ENCODE data around the gene TMEM263. TPM values are rescaled to one million over a fixed set of nuclear protein-coding genes. Genes with fewer than 3 reads are reported as not detected.

Gene TMEM263
- total RNA-seq, 1 donor = 125 TPM

GRCh38 chr12:106954462-106955376 is 988 bp upstream of the TMEM263 start:
- Histone ChIP-seq H3K27me3 (ENCODE audit: insufficient read depth, low read length) (no peaks in the 10 kb centered on the region), H3K4me3 (ENCODE audit: insufficient read depth, low read length) (peak overlapping the region; percentile 97), H3K27ac (ENCODE audit: low read depth, low read length) (peak overlapping the region; percentile 98), H3K36me3 (ENCODE audit: insufficient read depth, low read length) (peaks cover 9% of the 10 kb centered on the region), H3K4me2 (ENCODE audit: insufficient read depth, low read length) (peak overlapping the region; percentile 82), H3K4me1 (ENCODE audit: insufficient read depth, low read length) (peaks cover 34% of the 10 kb centered on the region), H3K9me3 (ENCODE audit: low read depth, low read length) (no peaks in the 10 kb centered on the region), H4K20me1 (ENCODE audit: insufficient read depth, low read length) (peaks cover 28% of the 10 kb centered on the region), H2AFZ (ENCODE audit: low read length) (peak overlapping the region; percentile 93), H3K79me2 (ENCODE audit: insufficient read depth, low read length) (peaks cover 36% of the 10 kb centered on the region)
- TF ChIP-seq CTCF (IDR thresholded peaks at IDR 0.05; ENCODE audit: extremely low read depth, low read depth, low read length) = no peak
- DNase-seq (ENCODE audit: insufficient read length, low spot score, missing footprints) = peak; percentile 73

- peaks cover 50% of the 10 kb centered on the region for H3K79me2 ChIP-seq (ENCODE audit: insufficient read depth, low read length)
- TF ChIP-seq CTCF (IDR thresholded peaks at IDR 0.05; ENCODE audit: extremely low read depth, low read depth, low read length) = no peak
- H3K9me3 ChIP-seq (ENCODE audit: low read depth, low read length) = no peaks in the 10 kb centered on the region
- peaks cover 43% of the 10 kb centered on the region for H3K4me1 ChIP-seq (ENCODE audit: insufficient read depth, low read length)
- peaks cover 41% of the 10 kb centered on the region for H4K20me1 ChIP-seq (ENCODE audit: insufficient read depth, low read length)
- H3K27me3 ChIP-seq (ENCODE audit: insufficient read depth, low read length) = no peaks in the 10 kb centered on the region
- peak; percentile 92 for DNase-seq (ENCODE audit: insufficient read length, low spot score, missing footprints)
- peaks cover 22% of the 10 kb centered on the region for H3K36me3 ChIP-seq (ENCODE audit: insufficient read depth, low read length)
- H3K4me3 ChIP-seq (ENCODE audit: insufficient read depth, low read length) = peak overlapping the region; percentile 97
- H2AFZ ChIP-seq (ENCODE audit: low read length) = no peak overlapping the region
- H3K4me2 ChIP-seq (ENCODE audit: insufficient read depth, low read length) = peak overlapping the region; percentile 82
- peak overlapping the region; percentile 98 for H3K27ac ChIP-seq (ENCODE audit: low read depth, low read length)
Measured at GRCh38 chr12:106956048-106956578, 406 bp downstream of the TMEM263 start.

- Histone ChIP-seq H2AFZ (ENCODE audit: low read length) (no peak overlapping the region), H3K4me2 (ENCODE audit: insufficient read depth, low read length) (peak overlapping the region; percentile 82), H3K27ac (ENCODE audit: low read depth, low read length) (peak overlapping the region; percentile 98), H3K79me2 (ENCODE audit: insufficient read depth, low read length) (peaks cover 64% of the 10 kb centered on the region), H4K20me1 (ENCODE audit: insufficient read depth, low read length) (peaks cover 54% of the 10 kb centered on the region), H3K4me3 (ENCODE audit: insufficient read depth, low read length) (peak overlapping the region; percentile 97), H3K36me3 (ENCODE audit: insufficient read depth, low read length) (peaks cover 30% of the 10 kb centered on the region), H3K4me1 (ENCODE audit: insufficient read depth, low read length) (peaks cover 50% of the 10 kb centered on the region), H3K27me3 (ENCODE audit: insufficient read depth, low read length) (no peaks in the 10 kb centered on the region), H3K9me3 (ENCODE audit: low read depth, low read length) (no peaks in the 10 kb centered on the region)
- TF ChIP-seq CTCF (IDR thresholded peaks at IDR 0.05; ENCODE audit: extremely low read depth, low read depth, low read length) = no peak
- no peak for DNase-seq (ENCODE audit: insufficient read length, low spot score, missing footprints)
Measured at GRCh38 chr12:106957583-106957982, 1.9 kb downstream of the TMEM263 start.

- Histone ChIP-seq H3K79me2 (ENCODE audit: insufficient read depth, low read length) (peaks cover 93% of the 10 kb centered on the region), H3K4me2 (ENCODE audit: insufficient read depth, low read length) (peak overlapping the region; percentile 27), H4K20me1 (ENCODE audit: insufficient read depth, low read length) (peaks cover 80% of the 10 kb centered on the region), H3K27ac (ENCODE audit: low read depth, low read length) (no peak overlapping the region), H2AFZ (ENCODE audit: low read length) (no peak overlapping the region), H3K4me1 (ENCODE audit: insufficient read depth, low read length) (peaks cover 37% of the 10 kb centered on the region), H3K27me3 (ENCODE audit: insufficient read depth, low read length) (no peaks in the 10 kb centered on the region), H3K4me3 (ENCODE audit: insufficient read depth, low read length) (no peak overlapping the region), H3K9me3 (ENCODE audit: low read depth, low read length) (no peaks in the 10 kb centered on the region), H3K36me3 (ENCODE audit: insufficient read depth, low read length) (peaks cover 53% of the 10 kb centered on the region)
- DNase-seq (ENCODE audit: insufficient read length, low spot score, missing footprints) = no peak
- TF ChIP-seq CTCF (IDR thresholded peaks at IDR 0.05; ENCODE audit: extremely low read depth, low read depth, low read length) = no peak
Measured at GRCh38 chr12:106960443-106960842, 4.7 kb downstream of the TMEM263 start.

Data from osteoblast (primary cell).